Immature natural killer cell (primary cell): ENCODE data around the gene CSF1. TPM values are rescaled to one million over a fixed set of nuclear protein-coding genes. Genes with fewer than 3 reads are reported as not detected.
A peak's percentile ranks its signal among the peaks of the same experiment; 100 is the strongest.
"Not testable (repeated sequence)": the region's sequence is repeated elsewhere in the genome, so short reads cannot be mapped to it uniquely, and the experiment has no call there.

ENCODE experiments used
- DNase-seq, 3 donors: peaks; one replicate each; pipeline ENCODE4 v3.0.0; 2022; ENCODE audit warnings: mixed read lengths in 1 of 3
- H3K27ac Mint-ChIP-seq, 6 donors: one replicate each; pipeline ENCODE4 v1.8.0; 2020; ENCODE audit warnings: mixed read lengths in 6 of 6, mild to moderate bottlenecking in 5 of 6, inconsistent platforms in 4 of 6, moderate library complexity in 3 of 6
- H3K27me3 Mint-ChIP-seq, 3 donors: one replicate each; pipeline ENCODE4 v1.8.0; 2020 to 2021; ENCODE audit warnings: low read depth in 3 of 3, mild to moderate bottlenecking in 3 of 3, mixed read lengths in 3 of 3, moderate library complexity in 3 of 3, inconsistent platforms in 1 of 3
- H3K36me3 Mint-ChIP-seq, 3 donors: one replicate each; pipeline ENCODE4 v1.8.0; 2020; ENCODE audit warnings: mixed read lengths in 3 of 3, inconsistent platforms in 2 of 3, mild to moderate bottlenecking in 2 of 3
- H3K4me1 Mint-ChIP-seq, 2 donors: one replicate each; pipeline ENCODE4 v1.8.0; 2020; ENCODE audit warnings: inconsistent platforms in 2 of 2, mild to moderate bottlenecking in 2 of 2, mixed read lengths in 2 of 2, moderate library complexity in 1 of 2
- H3K4me3 Mint-ChIP-seq, 5 donors: one replicate each; pipeline ENCODE4 v1.8.0; 2020; ENCODE audit warnings: mild to moderate bottlenecking in 5 of 5, mixed read lengths in 5 of 5, inconsistent platforms in 3 of 5, moderate library complexity in 3 of 5
- H3K9me3 Mint-ChIP-seq, 6 donors: one replicate each; pipeline ENCODE4 v1.8.0; 2020; ENCODE audit warnings: mild to moderate bottlenecking in 6 of 6, mixed read lengths in 6 of 6, inconsistent platforms in 4 of 6, moderate library complexity in 3 of 6
- polyA plus RNA-seq, 3 donors: library from polyadenylated mRNA; unstranded; fragments of 300-500 nt; fragmentation: Illumina TruSeq; gene quantifications; one replicate each; pipeline ENCODE4 v1.2.3, GENCODE V29; 2021

CSF1 gene
- polyA plus RNA-seq, 3 donors from 2014 or later = 0.55 to 0.97 (median 0.65) TPM

DNA sequence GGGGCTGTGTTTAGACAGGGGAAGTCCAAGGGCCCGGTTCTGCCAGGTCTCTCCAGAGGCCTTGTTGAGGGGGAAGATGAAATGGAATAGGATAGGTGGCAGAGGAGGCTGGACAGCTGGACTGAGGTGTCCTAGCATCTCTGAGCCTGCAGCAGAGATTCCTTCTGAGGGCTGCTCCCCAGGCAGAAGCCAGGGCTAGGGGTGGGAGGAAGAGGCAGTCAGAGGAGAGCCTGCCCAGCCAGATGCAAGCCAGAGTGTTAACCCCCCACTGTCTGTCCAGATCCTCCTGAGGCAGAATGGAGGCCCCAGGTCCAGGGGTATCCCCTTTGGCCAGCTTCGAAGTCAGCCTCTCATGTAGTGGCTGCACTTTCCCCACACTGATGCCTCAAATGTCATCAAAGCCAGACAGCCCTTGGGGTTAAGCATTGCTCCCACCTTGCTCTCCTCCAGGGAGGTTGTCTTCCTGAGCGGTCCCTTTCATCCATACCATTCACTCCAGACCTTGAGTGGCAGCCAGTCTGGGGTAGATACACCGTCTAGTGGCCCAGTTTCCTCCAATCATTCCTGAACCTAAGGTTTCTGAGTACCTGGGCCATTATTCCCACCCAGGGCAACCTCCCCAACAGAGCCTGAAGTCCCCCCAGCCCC lies 1.7 kb downstream of the CSF1 start:
- Mint-ChIP-seq H3K36me3 (peaks cover 0 to 3% (median 0%) of the 10 kb centered on the region in 3 donors), H3K4me3 (peak overlapping the region; percentile 70 to 80 (median 77)), H3K27me3 (peaks cover 6 to 25% (median 13%) of the 10 kb centered on the region in 3 donors), H3K27ac (no peak overlapping the region), H3K9me3 (no peaks in the 10 kb centered on the region), H3K4me1 (peaks cover 13 to 17% of the 10 kb centered on the region in 2 donors)
- DNase-seq = no peak

DNA sequence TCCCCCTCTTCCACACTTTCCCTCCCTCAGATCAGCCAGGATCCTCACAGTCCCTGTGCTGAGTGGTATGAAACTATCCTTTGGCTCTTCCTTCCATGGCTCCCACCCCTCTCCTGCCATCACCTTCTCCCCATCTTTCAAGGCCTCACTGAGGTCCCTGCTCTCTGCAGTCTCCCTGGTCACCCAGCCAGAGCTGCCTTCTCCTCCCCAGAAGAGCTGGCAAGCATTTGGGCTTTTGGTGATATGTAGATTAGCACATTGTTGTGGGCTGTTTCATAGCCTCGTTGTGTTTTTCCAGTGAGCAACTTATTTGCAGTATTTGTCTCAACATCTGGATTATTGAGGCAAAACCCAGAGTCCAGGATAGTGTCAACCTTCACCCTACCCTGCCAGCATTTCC lies 2.2 kb downstream of the CSF1 start:
- peak overlapping the region in 4 of 5 donors; percentile 36 to 68 (median 54) for H3K4me3 Mint-ChIP-seq
- DNase-seq = no peak
- peaks cover 10 to 17% of the 10 kb centered on the region in 2 donors for H3K4me1 Mint-ChIP-seq
- peaks cover 6 to 25% (median 13%) of the 10 kb centered on the region in 3 donors for H3K27me3 Mint-ChIP-seq
- H3K9me3 Mint-ChIP-seq = no peaks in the 10 kb centered on the region
- no peak overlapping the region for H3K27ac Mint-ChIP-seq
- peaks cover 0 to 3% (median 2%) of the 10 kb centered on the region in 3 donors for H3K36me3 Mint-ChIP-seq

DNA sequence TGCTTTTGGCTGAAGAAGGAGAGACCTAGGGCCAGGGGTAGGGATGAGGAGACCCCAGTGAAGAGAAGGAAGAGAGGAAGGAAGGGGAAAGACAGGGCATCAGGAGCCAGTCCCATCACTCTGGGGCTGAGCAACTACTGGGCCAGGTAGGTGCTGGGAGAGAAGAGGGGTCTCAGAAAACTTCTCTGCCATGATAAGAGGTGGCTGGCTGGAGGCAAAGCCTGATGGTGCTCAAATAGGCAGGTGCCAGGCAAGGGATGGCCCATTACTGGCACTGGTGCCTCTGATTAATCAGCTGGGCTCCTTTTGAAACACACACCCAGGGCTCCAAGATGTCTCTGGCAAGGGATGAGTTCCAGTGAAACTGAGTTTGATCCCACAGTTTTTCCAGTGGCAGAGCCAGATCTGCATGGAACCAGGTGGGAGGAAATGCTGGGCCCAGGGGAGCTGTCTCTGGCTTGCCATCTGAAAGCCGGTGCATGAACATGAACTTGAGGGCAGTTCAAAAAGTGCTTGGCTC lies 2.8 kb downstream of the CSF1 start:
- H3K27ac Mint-ChIP-seq = no peak overlapping the region
- peaks cover 0 to 4% (median 3%) of the 10 kb centered on the region in 3 donors for H3K36me3 Mint-ChIP-seq
- peak overlapping the region in 1 of 5 donors; percentile 57 for H3K4me3 Mint-ChIP-seq
- DNase-seq = no peak
- H3K9me3 Mint-ChIP-seq = no peaks in the 10 kb centered on the region
- H3K4me1 Mint-ChIP-seq = peaks cover 10 to 17% of the 10 kb centered on the region in 2 donors
- peaks cover 8 to 28% (median 13%) of the 10 kb centered on the region in 3 donors for H3K27me3 Mint-ChIP-seq

DNA sequence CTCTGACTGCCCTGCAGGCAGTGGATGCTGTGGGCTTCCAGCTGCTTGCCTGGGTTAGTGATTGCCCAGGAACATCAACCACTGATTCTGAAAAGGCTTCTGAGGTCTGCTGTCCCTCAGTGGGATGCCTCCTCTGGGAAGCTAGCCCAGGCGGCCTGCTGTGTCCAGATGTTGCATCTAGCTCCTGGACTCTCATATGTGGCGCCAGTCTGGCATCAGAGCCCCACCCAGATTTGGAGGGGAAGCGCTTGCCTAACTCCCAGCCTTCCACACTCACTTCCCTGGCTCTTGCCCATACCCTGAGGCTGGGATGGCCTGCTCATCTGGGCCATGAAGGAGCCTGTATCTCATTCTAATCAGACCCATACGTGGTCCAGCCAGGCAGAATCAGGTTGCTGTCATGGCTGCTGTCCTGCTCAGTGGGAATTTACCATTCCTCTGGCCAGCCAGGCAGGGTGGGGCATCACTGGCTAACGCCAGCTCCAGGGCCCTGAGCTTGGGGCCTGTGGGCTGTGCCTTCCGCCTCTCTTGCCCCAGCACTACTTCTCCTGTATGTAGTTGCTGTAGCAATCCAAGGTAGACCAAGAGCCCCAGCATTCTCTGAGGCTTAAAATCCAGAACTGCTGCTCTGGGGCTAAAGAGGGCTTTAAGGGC lies 4.1 kb downstream of the CSF1 start:
- peaks cover 4 to 26% (median 9%) of the 10 kb centered on the region in 3 donors for H3K27me3 Mint-ChIP-seq
- H3K36me3 Mint-ChIP-seq = peaks cover 0 to 4% (median 3%) of the 10 kb centered on the region in 3 donors
- H3K27ac Mint-ChIP-seq = no peak overlapping the region
- peaks cover 10 to 15% of the 10 kb centered on the region in 2 donors for H3K4me1 Mint-ChIP-seq
- H3K4me3 Mint-ChIP-seq = no peak overlapping the region
- H3K9me3 Mint-ChIP-seq = no peaks in the 10 kb centered on the region
- DNase-seq = no peak

DNA sequence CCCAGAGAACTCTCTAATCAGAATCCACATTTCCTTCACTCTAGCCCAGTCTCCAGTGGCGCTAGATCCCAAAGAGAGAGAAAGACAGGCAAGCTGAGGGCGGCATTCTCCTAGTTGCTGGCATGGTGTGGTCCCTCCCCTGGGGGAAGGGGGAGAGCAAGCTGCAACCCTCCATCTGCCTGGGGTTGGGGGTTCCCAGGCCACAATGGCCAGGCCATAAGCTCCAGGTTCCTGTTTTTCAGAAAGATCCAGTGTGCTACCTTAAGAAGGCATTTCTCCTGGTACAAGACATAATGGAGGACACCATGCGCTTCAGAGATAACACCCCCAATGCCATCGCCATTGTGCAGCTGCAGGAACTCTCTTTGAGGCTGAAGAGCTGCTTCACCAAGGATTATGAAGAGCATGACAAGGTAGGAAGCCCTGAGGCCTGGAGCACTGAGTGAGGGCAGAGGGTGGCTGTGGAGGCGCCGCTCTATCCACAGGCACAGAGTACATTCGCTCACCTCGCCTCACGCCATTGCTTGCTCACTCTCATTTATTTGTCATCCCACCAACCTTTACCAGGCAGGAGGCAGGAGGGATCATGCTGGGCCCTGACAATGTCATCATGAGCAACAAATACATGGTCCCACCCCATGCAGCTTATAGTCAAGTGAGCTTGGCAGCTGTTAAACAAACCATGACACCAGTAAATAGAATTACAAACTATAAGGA lies 6.6 kb downstream of the CSF1 start:
- peaks cover 3 to 6% (median 4%) of the 10 kb centered on the region in 3 donors for H3K36me3 Mint-ChIP-seq
- H3K4me3 Mint-ChIP-seq = no peak overlapping the region
- H3K9me3 Mint-ChIP-seq = no peaks in the 10 kb centered on the region
- H3K27me3 Mint-ChIP-seq = peaks cover 0 to 15% (median 2%) of the 10 kb centered on the region in 3 donors
- H3K4me1 Mint-ChIP-seq = no peaks in the 10 kb centered on the region
- DNase-seq = no peak
- H3K27ac Mint-ChIP-seq = no peak overlapping the region

DNA sequence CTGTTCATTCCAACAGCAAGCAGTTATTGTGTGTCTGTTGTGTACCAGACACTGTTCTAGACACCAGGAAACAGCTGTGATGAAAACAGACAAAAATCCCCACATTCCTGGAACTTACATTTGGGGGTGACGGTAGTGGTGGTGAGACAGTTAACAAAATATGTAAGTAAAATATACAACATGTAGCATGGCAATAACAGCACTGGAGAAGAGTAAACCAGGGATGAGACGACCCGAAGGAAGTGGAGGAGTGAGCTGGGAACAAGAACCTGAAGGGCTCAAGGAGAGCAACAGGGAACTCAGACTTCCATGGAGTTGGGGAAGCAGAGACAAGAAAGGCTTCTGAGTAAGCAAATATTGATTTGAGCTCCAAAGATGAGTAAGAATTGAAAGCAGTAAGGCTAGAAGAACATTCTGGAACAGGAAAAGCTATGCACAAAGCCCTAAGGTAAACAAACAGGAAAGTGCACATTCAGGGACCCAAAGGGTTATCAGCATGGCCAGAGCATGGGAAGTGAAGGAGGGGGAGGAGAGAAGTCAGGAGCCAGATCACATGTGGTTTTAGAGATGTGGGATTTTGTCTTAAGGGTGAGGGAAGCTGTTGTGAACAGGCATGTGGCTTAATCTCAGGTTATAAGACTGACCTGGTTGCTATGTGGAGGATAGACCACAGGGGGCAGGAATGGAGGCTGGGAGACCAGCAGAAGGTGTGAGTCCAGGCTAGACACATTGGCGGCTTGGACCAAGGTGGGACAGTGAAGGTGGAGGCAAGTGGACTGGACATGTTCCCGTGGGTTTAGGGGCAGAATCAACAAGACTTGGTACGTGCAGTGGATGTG lies 7.3 kb downstream of the CSF1 start:
- peaks cover 0 to 15% (median 2%) of the 10 kb centered on the region in 3 donors for H3K27me3 Mint-ChIP-seq
- no peak overlapping the region for H3K27ac Mint-ChIP-seq
- H3K4me1 Mint-ChIP-seq = no peaks in the 10 kb centered on the region
- no peaks in the 10 kb centered on the region for H3K9me3 Mint-ChIP-seq
- H3K4me3 Mint-ChIP-seq = no peak overlapping the region
- peaks cover 3 to 6% (median 4%) of the 10 kb centered on the region in 3 donors for H3K36me3 Mint-ChIP-seq
- no peak for DNase-seq

DNA sequence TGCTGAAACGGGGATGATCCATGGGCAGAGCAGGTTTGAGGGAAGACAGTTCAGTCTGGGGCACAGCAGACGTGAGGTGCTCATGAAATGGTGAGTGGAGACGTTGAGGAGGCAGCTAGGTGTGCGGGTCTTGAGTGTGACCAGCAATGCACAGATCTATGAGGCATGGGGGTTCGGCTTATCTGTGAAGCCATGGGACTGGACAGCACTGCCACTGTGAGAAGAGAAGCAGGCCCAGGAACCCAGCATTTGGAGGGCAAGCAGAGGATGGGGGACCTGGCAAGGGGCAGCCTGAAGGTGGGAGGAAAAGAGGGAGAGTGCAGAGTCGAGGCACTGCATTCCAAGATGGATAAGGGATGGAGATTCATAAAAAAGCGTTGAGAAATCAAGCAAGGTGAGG lies 8.0 kb downstream of the CSF1 start:
- no peak overlapping the region for H3K4me3 Mint-ChIP-seq
- no peak overlapping the region for H3K27ac Mint-ChIP-seq
- H3K4me1 Mint-ChIP-seq = no peaks in the 10 kb centered on the region
- H3K9me3 Mint-ChIP-seq = no peaks in the 10 kb centered on the region
- H3K27me3 Mint-ChIP-seq = peaks cover 0 to 15% (median 2%) of the 10 kb centered on the region in 3 donors
- peaks cover 3 to 6% (median 4%) of the 10 kb centered on the region in 3 donors for H3K36me3 Mint-ChIP-seq
- DNase-seq = no peak

DNA sequence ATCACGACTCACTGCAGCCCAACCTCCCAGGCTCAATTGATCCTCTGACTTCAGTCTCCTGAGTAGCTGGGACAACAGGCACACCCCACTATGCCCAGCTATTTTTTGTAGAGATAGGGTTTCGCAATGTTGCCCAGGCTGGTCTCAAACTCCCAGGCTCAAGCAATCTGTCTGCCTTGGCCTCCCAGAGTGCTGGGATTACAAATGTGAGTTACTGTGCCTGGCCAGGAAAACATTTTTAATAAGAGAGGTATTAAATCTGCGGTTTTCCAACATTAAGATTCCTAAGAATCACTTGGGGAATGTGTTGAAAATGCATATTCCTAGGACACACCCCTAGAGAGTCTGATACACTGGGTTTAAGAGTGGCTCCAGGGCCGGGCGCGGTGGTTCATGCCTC lies 8.7 kb downstream of the CSF1 start:
- no peaks in the 10 kb centered on the region for H3K4me1 Mint-ChIP-seq
- no peak for DNase-seq
- H3K9me3 Mint-ChIP-seq = no peaks in the 10 kb centered on the region
- no peak overlapping the region for H3K4me3 Mint-ChIP-seq
- peaks cover 0 to 11% (median 2%) of the 10 kb centered on the region in 3 donors for H3K27me3 Mint-ChIP-seq
- no peak overlapping the region for H3K27ac Mint-ChIP-seq
- peaks cover 0 to 6% (median 4%) of the 10 kb centered on the region in 3 donors for H3K36me3 Mint-ChIP-seq

DNA sequence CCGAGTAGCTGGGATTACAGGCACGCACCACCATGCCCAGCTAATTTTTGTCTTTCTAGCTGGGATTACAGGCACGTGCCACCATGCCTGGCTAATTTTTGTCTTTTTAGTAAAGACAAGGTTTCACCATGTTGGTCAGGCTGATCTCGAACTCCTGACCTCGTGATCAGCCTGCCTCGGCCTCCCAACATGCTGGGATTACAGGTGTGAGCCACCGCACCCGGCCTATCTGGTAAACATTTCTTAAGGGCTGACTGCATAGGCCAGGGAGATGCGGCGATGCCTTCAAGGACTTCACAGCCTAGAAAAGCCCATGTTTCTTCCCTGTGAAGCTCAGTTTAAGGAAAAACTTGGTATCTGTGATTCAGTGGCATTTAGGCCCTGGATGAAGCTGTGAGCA lies 9.7 kb downstream of the CSF1 start:
- DNase-seq, H3K4me3 Mint-ChIP-seq, H3K4me1 Mint-ChIP-seq, H3K27ac Mint-ChIP-seq, H3K36me3 Mint-ChIP-seq, H3K9me3 Mint-ChIP-seq: not testable (repeated sequence)
- H3K27me3 Mint-ChIP-seq = peaks cover 0 to 11% (median 2%) of the 10 kb centered on the region in 3 donors

DNA sequence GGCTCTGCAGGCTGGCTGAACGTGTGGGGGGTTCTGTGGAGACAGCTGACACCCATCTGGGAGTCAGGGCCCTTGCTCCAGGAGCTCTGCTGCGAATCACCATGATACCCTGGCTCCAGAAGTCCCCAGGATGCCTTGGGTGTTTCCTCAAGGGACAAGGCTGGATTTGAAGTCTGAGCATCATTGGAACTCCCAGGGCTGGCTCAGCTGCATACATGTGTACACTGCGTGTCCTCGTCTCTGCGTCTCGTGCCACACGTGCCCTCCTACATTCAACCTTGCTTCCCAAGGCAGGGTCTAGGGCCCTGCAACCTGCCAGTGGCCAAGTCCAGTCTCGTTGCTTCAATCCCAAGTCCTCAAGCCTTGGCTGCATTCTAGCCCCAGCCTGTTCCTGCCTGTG lies 11.7 kb downstream of the CSF1 start:
- no peak for DNase-seq
- Mint-ChIP-seq H3K27me3 (peaks cover 1 to 8% (median 2%) of the 10 kb centered on the region in 3 donors), H3K27ac (no peak overlapping the region), H3K9me3 (no peaks in the 10 kb centered on the region), H3K36me3 (peaks cover 0 to 6% (median 4%) of the 10 kb centered on the region in 3 donors), H3K4me3 (no peak overlapping the region), H3K4me1 (no peaks in the 10 kb centered on the region)

DNA sequence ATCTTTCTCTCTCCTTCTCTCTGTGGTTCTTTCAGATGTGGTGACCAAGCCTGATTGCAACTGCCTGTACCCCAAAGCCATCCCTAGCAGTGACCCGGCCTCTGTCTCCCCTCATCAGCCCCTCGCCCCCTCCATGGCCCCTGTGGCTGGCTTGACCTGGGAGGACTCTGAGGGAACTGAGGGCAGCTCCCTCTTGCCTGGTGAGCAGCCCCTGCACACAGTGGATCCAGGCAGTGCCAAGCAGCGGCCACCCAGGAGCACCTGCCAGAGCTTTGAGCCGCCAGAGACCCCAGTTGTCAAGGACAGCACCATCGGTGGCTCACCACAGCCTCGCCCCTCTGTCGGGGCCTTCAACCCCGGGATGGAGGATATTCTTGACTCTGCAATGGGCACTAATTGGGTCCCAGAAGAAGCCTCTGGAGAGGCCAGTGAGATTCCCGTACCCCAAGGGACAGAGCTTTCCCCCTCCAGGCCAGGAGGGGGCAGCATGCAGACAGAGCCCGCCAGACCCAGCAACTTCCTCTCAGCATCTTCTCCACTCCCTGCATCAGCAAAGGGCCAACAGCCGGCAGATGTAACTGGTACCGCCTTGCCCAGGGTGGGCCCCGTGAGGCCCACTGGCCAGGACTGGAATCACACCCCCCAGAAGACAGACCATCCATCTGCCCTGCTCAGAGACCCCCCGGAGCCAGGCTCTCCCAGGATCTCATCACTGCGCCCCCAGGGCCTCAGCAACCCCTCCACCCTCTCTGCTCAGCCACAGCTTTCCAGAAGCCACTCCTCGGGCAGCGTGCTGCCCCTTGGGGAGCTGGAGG lies 12.7 kb downstream of the CSF1 start:
- Mint-ChIP-seq H3K27ac (no peak overlapping the region), H3K4me1 (no peaks in the 10 kb centered on the region), H3K9me3 (no peaks in the 10 kb centered on the region), H3K36me3 (peaks cover 0 to 6% (median 0%) of the 10 kb centered on the region in 3 donors), H3K27me3 (peaks cover under 1 to 9% (median 1%) of the 10 kb centered on the region in 3 donors), H3K4me3 (no peak overlapping the region)
- DNase-seq = no peak

DNA sequence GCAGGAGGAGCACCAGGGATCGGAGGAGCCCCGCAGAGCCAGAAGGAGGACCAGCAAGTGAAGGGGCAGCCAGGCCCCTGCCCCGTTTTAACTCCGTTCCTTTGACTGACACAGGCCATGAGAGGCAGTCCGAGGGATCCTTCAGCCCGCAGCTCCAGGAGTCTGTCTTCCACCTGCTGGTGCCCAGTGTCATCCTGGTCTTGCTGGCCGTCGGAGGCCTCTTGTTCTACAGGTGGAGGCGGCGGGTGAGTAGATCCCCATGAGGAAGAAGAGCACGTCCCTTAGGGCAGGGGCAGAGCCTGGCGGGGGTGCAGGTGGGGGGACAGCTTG lies 13.3 kb downstream of the CSF1 start:
- Mint-ChIP-seq H3K27me3 (peaks cover 0 to 9% (median 1%) of the 10 kb centered on the region in 3 donors), H3K4me3 (no peak overlapping the region), H3K9me3 (no peaks in the 10 kb centered on the region), H3K36me3 (peaks cover 0 to 6% (median 0%) of the 10 kb centered on the region in 3 donors), H3K4me1 (no peaks in the 10 kb centered on the region), H3K27ac (no peak overlapping the region)
- DNase-seq = no peak
